DMS114 treated with DMSO at 0.1 percent for 48 hours (cell line): ENCODE results near the gene PTGES2.
"Not testable (repeated sequence)": the region's sequence is repeated elsewhere in the genome, so short reads cannot be mapped to it uniquely, and the experiment has no call there.

Experiments used
- DNase-seq: peaks from one replicate; lab custom pipeline; 2025; ENCODE audit not compliant: unreplicated experiment; lab: John Stamatoyannopoulos, UW

Gene PTGES2

GRCh38 chr9:128092199-128092977 lies 35.1 kb downstream of the PTGES2 start:
- no peak for DNase-seq

DNA sequence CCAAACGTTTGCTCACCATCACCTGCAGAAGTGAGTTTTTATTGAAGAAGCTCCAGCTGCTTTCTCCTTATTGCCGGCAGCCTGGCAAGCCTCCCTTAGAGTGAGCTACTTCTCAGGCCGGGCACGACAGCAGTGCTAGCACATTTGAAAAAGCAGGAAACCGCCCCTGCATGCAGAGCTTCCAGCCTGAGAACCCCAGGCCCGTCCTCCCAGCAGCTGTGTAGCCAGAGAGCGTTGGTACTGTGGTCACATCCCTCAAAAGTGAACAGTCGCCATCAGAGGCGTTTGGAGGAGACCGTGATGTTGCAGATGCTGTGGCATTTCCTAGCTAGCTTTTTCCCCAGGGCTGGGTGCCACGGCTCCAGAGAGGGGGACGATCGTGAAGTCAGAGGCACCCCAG lies 36.0 kb downstream of the PTGES2 start:
- no peak for DNase-seq

GRCh38 chr9:128091144-128091543 lies 36.4 kb downstream of the PTGES2 start:
- DNase-seq: no peak

- DNase-seq: no peak
Observed at GRCh38 chr9:128089299-128089698, 38.2 kb downstream of the PTGES2 start.

DNA sequence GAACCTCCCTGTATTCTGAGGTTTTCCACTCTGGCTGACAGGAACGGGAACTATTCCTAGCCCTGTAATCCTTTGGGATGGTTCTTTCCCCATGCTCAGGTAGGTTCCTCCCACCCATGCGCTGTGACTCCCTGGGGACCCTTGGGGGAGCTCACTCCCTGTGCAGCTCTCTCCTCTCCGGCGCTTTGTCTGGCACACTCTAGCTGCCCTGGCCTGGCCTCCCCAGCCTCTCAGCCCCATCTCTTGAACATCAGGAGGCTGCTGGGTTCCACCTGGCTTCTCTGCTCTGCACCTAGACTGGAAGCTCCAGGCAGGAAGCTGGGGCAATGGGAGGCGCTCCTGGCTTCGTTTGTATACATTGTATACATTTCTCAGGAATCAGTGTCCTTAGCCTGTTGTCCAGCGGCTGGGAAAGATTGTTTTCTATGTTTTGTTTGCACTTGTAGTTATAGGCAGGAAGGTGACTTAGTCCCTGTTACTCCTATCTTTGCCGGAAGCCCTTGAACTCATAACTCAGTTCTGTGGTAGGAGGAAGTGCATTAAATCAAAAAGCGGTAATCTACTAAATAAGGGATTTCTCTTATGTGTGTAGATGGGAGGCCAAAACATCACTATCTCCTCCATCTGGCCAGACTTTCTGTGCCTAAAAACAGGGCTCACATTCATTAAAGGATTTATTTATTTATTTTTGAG lies 39.1 kb downstream of the PTGES2 start:
- DNase-seq: no peak

- DNase-seq: no peak
Observed at GRCh38 chr9:128087262-128087661, 40.3 kb downstream of the PTGES2 start.

DNA sequence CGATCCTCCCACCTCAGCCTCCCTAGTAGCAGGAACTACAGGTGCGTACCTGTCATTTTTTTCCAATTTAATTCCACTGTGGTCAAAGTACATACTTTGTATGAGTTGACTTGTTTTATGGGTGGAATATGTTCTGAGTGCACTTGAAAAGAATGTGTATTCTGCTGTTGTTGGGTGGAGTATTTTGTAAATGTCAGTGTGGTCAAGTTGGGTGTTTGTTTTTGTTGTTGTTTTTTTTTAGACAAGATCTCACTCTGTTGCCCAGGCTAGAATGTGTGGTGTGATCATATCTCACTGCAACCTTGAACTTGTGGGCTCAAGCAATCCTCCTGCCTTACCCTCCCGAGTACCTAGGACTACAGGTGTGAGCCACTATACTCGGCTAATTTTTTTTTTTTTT lies 41.6 kb downstream of the PTGES2 start:
- no peak for DNase-seq

GRCh38 chr9:128084746-128085145 lies 42.8 kb downstream of the PTGES2 start:
- no peak for DNase-seq

GRCh38 chr9:128082151-128082550 lies 45.4 kb downstream of the PTGES2 start:
- DNase-seq: no peak

DNA sequence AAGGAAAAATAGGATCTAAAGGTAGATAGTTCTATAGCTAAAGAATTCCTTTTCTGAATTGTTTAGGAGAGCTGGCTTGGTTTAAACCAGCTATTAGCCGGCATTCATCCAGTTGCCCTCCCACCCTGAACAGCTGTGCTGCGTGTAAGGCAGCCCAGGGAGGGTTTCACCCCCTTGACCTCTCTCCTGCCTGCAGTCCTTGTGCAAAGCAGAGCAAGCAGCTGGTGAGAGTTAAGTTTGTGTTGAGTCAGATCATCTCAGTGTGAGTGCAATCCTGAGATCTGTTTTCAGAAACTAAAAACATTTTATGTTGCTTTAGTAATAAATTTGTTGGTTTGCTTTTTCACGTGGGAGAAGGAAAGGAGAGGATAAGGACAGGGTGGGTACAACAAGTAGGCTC lies 46.5 kb downstream of the PTGES2 start:
- no peak for DNase-seq

DNA sequence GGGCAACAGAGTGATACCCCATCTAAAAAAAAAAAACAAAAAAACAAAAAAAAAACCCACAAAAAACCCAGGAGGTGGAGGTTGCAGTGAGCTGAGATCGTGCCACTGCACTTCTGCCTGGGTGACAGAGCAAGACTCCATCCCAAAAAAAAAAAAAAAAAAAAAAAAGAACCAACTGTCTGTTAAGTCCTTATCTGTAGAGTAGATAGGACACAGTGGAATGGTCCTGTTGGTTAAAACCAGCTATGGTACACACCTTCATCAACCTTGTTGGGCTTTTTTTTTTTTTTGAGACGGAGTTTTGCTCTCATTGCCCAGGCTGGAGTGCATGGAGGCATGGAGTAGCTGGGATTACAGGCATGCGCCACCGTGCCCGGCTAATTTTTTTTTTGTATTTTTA lies 47.3 kb downstream of the PTGES2 start:
- no peak for DNase-seq

DNA sequence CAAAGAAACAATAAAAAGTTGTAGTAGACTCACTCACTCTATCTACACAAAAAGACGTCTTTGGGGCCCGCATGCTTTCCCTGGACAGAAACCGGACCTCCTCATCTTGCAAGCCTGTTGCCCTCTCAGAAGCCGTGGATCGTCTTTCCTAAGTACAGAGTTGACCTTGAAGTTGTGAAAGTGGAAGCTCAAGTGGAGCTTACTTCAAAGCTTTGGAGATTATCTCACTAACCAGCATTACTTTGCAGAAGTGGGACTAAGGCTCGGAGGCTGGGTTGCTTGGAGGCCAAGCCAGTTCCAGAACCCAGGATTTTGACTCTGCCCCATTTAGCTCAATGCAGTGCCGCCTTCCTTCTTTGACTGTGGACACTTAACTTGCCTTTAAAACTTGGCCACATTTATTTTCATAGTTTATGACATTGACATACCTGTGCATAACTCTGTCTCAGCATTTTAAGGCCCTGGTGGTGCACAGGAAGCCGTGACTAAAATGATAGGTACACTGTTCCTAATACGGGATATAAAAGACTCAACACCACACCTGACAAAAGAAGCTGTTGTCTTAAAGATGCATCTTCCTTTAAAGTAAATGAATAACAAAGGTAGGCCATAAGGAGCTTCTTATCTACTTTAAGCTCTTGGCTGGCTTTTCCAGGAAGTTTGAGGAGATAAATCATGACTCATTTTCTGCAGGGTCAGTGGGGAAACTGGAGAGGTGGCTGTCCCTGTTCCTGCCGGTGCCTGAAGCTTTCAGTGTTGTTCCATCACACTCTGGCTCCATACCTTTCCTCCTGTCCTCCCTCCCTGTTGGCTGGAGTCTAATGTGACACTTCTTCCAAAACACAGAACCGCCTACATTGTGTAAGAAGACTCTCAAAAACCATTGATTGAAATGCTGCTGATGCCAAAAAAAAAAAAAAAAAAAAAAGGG lies 48.8 kb downstream of the PTGES2 start:
- no peak for DNase-seq

DNA sequence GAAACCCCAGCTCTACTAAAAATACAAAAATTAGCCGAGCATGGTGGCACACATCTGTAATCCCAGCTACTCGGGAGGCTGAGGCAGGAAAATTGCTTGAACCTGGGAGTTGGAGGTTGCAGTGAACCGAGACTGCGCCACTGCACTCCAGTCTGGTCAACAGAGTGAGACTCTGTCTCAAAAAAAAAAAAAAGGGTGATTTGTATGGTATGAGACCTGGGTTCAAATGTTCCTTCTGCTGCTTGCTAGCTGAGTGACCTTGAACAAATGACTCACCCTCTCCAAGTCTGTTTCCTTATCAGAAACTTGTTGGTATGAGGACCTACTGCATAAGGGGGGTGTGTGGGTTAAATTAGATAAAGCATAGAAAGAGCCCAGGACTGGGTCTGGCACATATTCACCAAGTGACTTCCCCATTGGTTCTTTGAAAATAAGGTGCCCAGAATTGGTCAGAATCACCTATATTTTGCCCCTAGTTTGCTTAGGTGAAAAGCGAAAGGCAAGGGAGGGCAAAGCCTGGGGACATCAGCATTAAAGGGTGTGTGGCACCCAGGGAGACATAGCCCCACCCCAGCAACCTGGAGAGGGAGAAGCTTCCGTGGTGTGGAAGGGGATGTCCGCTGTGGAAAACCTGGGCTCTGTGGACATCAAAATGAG lies 49.6 kb downstream of the PTGES2 start:
- DNase-seq: no peak

GRCh38 chr9:128073253-128073886 lies 54.2 kb downstream of the PTGES2 start:
- no peak for DNase-seq

GRCh38 chr9:128072144-128073021 lies 55.1 kb downstream of the PTGES2 start:
- no peak for DNase-seq

DNA sequence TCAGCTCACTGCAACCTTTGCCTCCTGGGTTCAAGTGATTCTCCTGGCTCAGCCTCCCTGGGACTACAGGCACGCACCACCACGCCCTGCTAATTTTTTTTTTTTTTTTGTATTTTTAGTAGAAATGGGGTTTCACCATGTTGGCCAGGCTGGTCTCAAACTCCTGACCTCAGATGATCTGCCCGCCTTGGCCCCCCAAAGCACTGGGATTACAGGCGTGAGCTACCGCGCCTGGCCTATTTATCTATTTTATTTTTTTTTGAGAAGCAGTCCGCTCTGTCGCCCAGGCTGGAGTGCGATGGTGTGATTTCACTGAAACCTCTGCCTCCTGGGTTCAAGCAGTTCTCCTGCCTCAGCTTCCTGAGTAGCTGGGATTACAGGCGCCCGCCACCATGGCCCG lies 56.1 kb downstream of the PTGES2 start:
- not testable (repeated sequence) for DNase-seq

DNA sequence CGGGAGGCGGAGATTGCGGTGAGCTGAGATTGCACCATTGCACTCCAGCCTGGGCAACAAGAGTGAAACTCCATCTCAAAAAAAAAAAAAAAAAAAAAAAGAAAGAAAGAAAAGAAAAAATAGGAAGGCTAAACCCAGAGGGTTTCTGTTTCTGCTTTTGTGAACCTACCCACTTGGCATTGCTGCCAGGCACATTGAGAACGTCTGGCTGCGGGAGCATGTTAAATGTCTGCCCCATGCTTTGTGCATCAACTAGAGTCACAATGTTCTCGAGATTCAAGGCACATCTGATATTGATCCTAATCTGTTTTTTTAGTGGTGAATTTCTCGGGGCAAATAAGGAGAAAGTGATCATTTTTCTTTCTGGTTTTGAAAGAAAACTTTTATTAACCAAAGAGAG lies 56.7 kb downstream of the PTGES2 start:
- DNase-seq: no peak
